ENCODE data around the gene AKR1B1. TPM values are rescaled to one million over a fixed set of nuclear protein-coding genes. Genes with fewer than 3 reads are reported as not detected.

Gene AKR1B1
- total and polyA plus RNA-seq, 9 of the 15 experiments (the other 6 are each of a cell fraction or from before 2014, with no cell fraction given), result 2.0 to 10.6 (median 6.2) TPM

- TF ChIP-seq BRF1 (IDR thresholded peaks at IDR 0.05; ENCODE audit: borderline replicate concordance, extremely low read depth, insufficient read length), result no peak
- TF ChIP-seq HSF4 (CRISPR knock-in tag; IDR thresholded peaks at IDR 0.05; ENCODE audit: borderline replicate concordance), result no peak
- no peak for TF ChIP-seq ZNF124 (CRISPR knock-in tag; IDR thresholded peaks at IDR 0.05)
- no peak for TF ChIP-seq TAF9B (IDR thresholded peaks at IDR 0.05; ENCODE audit: partially characterized antibody)
- no peak for TF ChIP-seq ZKSCAN8 (CRISPR knock-in tag; IDR thresholded peaks at IDR 0.05)
- no peak for TF ChIP-seq MAFK (IDR thresholded peaks at IDR 0.05; ENCODE audit: low read length)
- TF ChIP-seq CREB3 (tag; conservative IDR thresholded peaks at IDR 0.05; ENCODE audit: low read depth), result no peak
- TF ChIP-seq NR0B1 (IDR thresholded peaks at IDR 0.05; ENCODE audit: partially characterized antibody), result no peak
- peak; percentile 82 for TF ChIP-seq ATF7 (IDR thresholded peaks at IDR 0.05)
- TF ChIP-seq CEBPB (tag; IDR thresholded peaks at IDR 0.05), result no peak
- no peak for TF ChIP-seq JUNB (CRISPR knock-in tag; conservative IDR thresholded peaks at IDR 0.05)
- TF ChIP-seq PHB (CRISPR knock-in tag; IDR thresholded peaks at IDR 0.05), result no peak
- peak; percentile 87; the same call in 1 of the 2 replicates for TF ChIP-seq ARID2 (IDR thresholded peaks at IDR 0.05)
- no peak for TF ChIP-seq RUNX1 (IDR thresholded peaks at IDR 0.05; ENCODE audit: low read depth)
- TF ChIP-seq SIN3A (IDR thresholded peaks at IDR 0.05; ENCODE audit: borderline replicate concordance in 2 of 2, control insufficient read depth in 1 of 2, low read depth in 2 of 2, low read length in 2 of 2), result no peak
- TF ChIP-seq ZNF165 (CRISPR knock-in tag; IDR thresholded peaks at IDR 0.05; ENCODE audit: borderline replicate concordance), result no peak
- no peak for TF ChIP-seq NFXL1 (CRISPR knock-in tag; IDR thresholded peaks at IDR 0.05)
- TF ChIP-seq ZNF354B (CRISPR knock-in tag; IDR thresholded peaks at IDR 0.05), result no peak
- no peak; the same call in 1 of the 2 replicates for TF ChIP-seq KLF1 (tag; IDR thresholded peaks at IDR 0.05)
- TF ChIP-seq CBX3 (IDR thresholded peaks at IDR 0.05; ENCODE audit: borderline replicate concordance in 1 of 2, low read length in 2 of 2), result peak in 1 of 2 experiments; percentile 65; a peak in 1 of 3 replicates
- no peak for TF ChIP-seq ZBTB7A (IDR thresholded peaks at IDR 0.05; ENCODE audit: borderline replicate concordance, control insufficient read depth, low read depth, low read length)
- TF ChIP-seq CTBP1 (IDR thresholded peaks at IDR 0.05; ENCODE audit: borderline replicate concordance), result peak; percentile 94
- TF ChIP-seq SAFB2 (IDR thresholded peaks at IDR 0.05; ENCODE audit: borderline replicate concordance, low read depth, low read length, severe bottlenecking), result no peak
- TF ChIP-seq SMAD1 (IDR thresholded peaks at IDR 0.05; ENCODE audit: low read depth, low read length, partially characterized antibody), result peak; percentile 25
- no peak for TF ChIP-seq SMARCC2 (IDR thresholded peaks at IDR 0.05; ENCODE audit: low read depth)
- no peak for TF ChIP-seq PCBP1 (IDR thresholded peaks at IDR 0.05; ENCODE audit: low read depth, low read length, poor library complexity, severe bottlenecking)
These were observed 26.4 kb downstream of the AKR1B1 start (continued) for GRCh38 chr7:134432296-134433152.
